Naive thymus-derived CD4-positive, alpha-beta T cell (primary cell): ENCODE results near the gene SORCS2. TPM values are rescaled to one million over a fixed set of nuclear protein-coding genes. Genes with fewer than 3 reads are reported as not detected.

Experiments
- ATAC-seq: fragments of 150-1000 bp; cut with Tn5 transposase; 2 replicates; pipeline ENCODE4 v1.10.0; 2021; ENCODE audit warnings: mild to moderate bottlenecking, moderate library complexity
- CTCF ChIA-PET: fragments of 350-600 bp; sonication (Branson Sonifier 250); formaldehyde crosslinking; loops from one replicate; lab custom pipeline; 2021; ENCODE audit warnings: antibody characterized with exemption; lab: Charles Lee
- POLR2A ChIA-PET: fragments of 350-600 bp; sonication (Branson Sonifier 250); formaldehyde crosslinking; loops from one replicate; lab custom pipeline; 2021; ENCODE audit warnings: antibody characterized with exemption, inconsistent platforms; lab: Charles Lee
- DNase-seq, 9 donors: peaks; one replicate each; pipeline versions ENCODE4 v3.0.0 to v3.0.0-alpha.2; 2020 to 2022; ENCODE audit warnings: mixed read lengths in 1 of 9
- H3K27ac ChIP-seq: one replicate; pipeline ENCODE4 v1.7.0; 2013; ENCODE audit warnings: mild to moderate bottlenecking, low read depth, low read length, moderate library complexity
- H3K27me3 ChIP-seq, 2 donors: one replicate each; pipeline ENCODE4 v1.7.0; 2013; ENCODE audit warnings: low read length in 2 of 2, mild to moderate bottlenecking in 2 of 2, moderate library complexity in 2 of 2; ENCODE audit not compliant: control insufficient read depth in 2 of 2, insufficient read depth in 2 of 2
- H3K36me3 ChIP-seq, 3 experiments: 1 replicate in 2 of 3; 2 replicates in 1 of 3; pipeline ENCODE4 v1.7.0; 2013; ENCODE audit warnings: low read length in 3 of 3, mild to moderate bottlenecking in 3 of 3, moderate library complexity in 1 of 3; ENCODE audit not compliant: insufficient read depth in 3 of 3, control insufficient read depth in 2 of 3
- H3K4me1 ChIP-seq, 2 donors: one replicate each; pipeline ENCODE4 v1.7.0; 2013; ENCODE audit warnings: low read length in 2 of 2, mild to moderate bottlenecking in 2 of 2, moderate library complexity in 1 of 2; ENCODE audit not compliant: control insufficient read depth in 2 of 2, insufficient read depth in 2 of 2
- H3K4me3 ChIP-seq: 2 replicates; pipeline ENCODE4 v1.7.0; 2013; ENCODE audit warnings: mild to moderate bottlenecking, low read length
- H3K9me3 ChIP-seq, 3 experiments: 1 replicate in 2 of 3; 2 replicates in 1 of 3; pipeline ENCODE4 v1.7.0; 2013; ENCODE audit warnings: low read length in 3 of 3; ENCODE audit not compliant: control insufficient read depth in 2 of 3
- H3K27ac Mint-ChIP-seq, 9 donors: one replicate each; pipeline ENCODE4 v1.8.0; 2020 to 2022; ENCODE audit warnings: mixed read lengths in 9 of 9, mild to moderate bottlenecking in 8 of 9, moderate library complexity in 5 of 9, inconsistent platforms in 2 of 9
- H3K27me3 Mint-ChIP-seq, 5 donors: one replicate each; pipeline ENCODE4 v1.8.0; 2021 to 2022; ENCODE audit warnings: mixed read lengths in 5 of 5, mild to moderate bottlenecking in 1 of 5
- H3K36me3 Mint-ChIP-seq, 5 donors: one replicate each; pipeline ENCODE4 v1.8.0; 2020 to 2022; ENCODE audit warnings: mixed read lengths in 5 of 5, mild to moderate bottlenecking in 3 of 5, inconsistent platforms in 1 of 5
- H3K4me1 Mint-ChIP-seq, 7 donors: one replicate each; pipeline ENCODE4 v1.8.0; 2020 to 2022; ENCODE audit warnings: mixed read lengths in 7 of 7, mild to moderate bottlenecking in 3 of 7, inconsistent platforms in 1 of 7
- H3K4me3 Mint-ChIP-seq, 10 donors: one replicate each; pipeline ENCODE4 v1.8.0; 2020 to 2022; ENCODE audit warnings: mild to moderate bottlenecking in 10 of 10, mixed read lengths in 10 of 10, moderate library complexity in 6 of 10, inconsistent platforms in 2 of 10
- H3K9me3 Mint-ChIP-seq, 11 donors: one replicate each; pipeline ENCODE4 v1.8.0; 2020 to 2022; ENCODE audit warnings: mixed read lengths in 11 of 11, mild to moderate bottlenecking in 4 of 11, inconsistent platforms in 1 of 11, moderate library complexity in 1 of 11
- intact Hi-C, 2 donors: fragments of 100-400 bp; cut with micrococcal nuclease; formaldehyde crosslinking; loops; one replicate each; pipeline ENCODE4 v1.15.1; 2023
- polyA plus RNA-seq, 2 donors: library from polyadenylated mRNA; unstranded; fragments of 300-500 nt; fragmentation: Illumina TruSeq; gene quantifications; one replicate each; pipeline ENCODE4 v1.2.3, GENCODE V29; 2021
- total RNA-seq, 6 experiments: library from RNA in 5 of 6; stranded (reverse) in 5 of 6; gene quantifications; 1 replicate in 5 of 6; 2 replicates in 1 of 6; pipeline ENCODE4 v1.2.3 and lab custom pipeline; 2021 to 2026

Gene SORCS2
- total and polyA plus RNA-seq, 7 experiments from 2014 or later, result 0.10 TPM; not detected in 6

- no peaks in the 10 kb centered on the region for H3K4me1 Mint-ChIP-seq
- peaks cover 0 to 25% (median 8%) of the 10 kb centered on the region in 11 donors for H3K9me3 Mint-ChIP-seq
- CTCF ChIA-PET, result no interaction called here
- H3K4me3 Mint-ChIP-seq, result no peak overlapping the region
- H3K27me3 ChIP-seq, result peaks cover 0 to 2% of the 10 kb centered on the region in 2 donors
- H3K36me3 ChIP-seq, result no peaks in the 10 kb centered on the region
- H3K4me3 ChIP-seq, result no peak overlapping the region
- H3K27me3 Mint-ChIP-seq, result peaks cover 3 to 30% (median 24%) of the 10 kb centered on the region in 5 donors
- H3K27ac ChIP-seq, result no peak overlapping the region
- no peaks in the 10 kb centered on the region for H3K36me3 Mint-ChIP-seq
- peaks cover 0 to 9% (median 0%) of the 10 kb centered on the region in 3 experiments for H3K9me3 ChIP-seq
- ATAC-seq, result no peak
- no peak overlapping the region for H3K27ac Mint-ChIP-seq
- no peak for DNase-seq
- POLR2A ChIA-PET, result no interaction called here
- H3K4me1 ChIP-seq, result no peaks in the 10 kb centered on the region
- intact Hi-C loops, result no loop called here
Measured at GRCh38 chr4:7414736-7415510, 222.6 kb downstream of the SORCS2 start.

- H3K27me3 ChIP-seq, result peaks cover 0 to 2% of the 10 kb centered on the region in 2 donors
- DNase-seq (no peak), ATAC-seq (no peak)
- H3K9me3 Mint-ChIP-seq, result peaks cover 0 to 17% (median 7%) of the 10 kb centered on the region in 11 donors
- CTCF ChIA-PET, result no interaction called here
- H3K4me1 Mint-ChIP-seq, result no peaks in the 10 kb centered on the region
- H3K4me1 ChIP-seq, result no peaks in the 10 kb centered on the region
- intact Hi-C loops, result no loop called here
- no peak overlapping the region for H3K27ac Mint-ChIP-seq
- POLR2A ChIA-PET, result no interaction called here
- H3K36me3 ChIP-seq, result no peaks in the 10 kb centered on the region
- H3K9me3 ChIP-seq, result peaks cover 0 to 9% (median 0%) of the 10 kb centered on the region in 3 experiments
- H3K4me3 ChIP-seq, result no peak overlapping the region
- H3K27me3 Mint-ChIP-seq, result peaks cover 3 to 28% (median 23%) of the 10 kb centered on the region in 5 donors
- no peak overlapping the region for H3K4me3 Mint-ChIP-seq
- H3K36me3 Mint-ChIP-seq, result no peaks in the 10 kb centered on the region
- H3K27ac ChIP-seq, result no peak overlapping the region
Measured at GRCh38 chr4:7415927-7416686, 223.8 kb downstream of the SORCS2 start.

- Mint-ChIP-seq H3K4me1 (no peaks in the 10 kb centered on the region), H3K27ac (no peak overlapping the region), H3K36me3 (no peaks in the 10 kb centered on the region), H3K27me3 (peaks cover 3 to 23% (median 19%) of the 10 kb centered on the region in 5 donors), H3K9me3 (peaks cover 0 to 12% (median 6%) of the 10 kb centered on the region in 11 donors), H3K4me3 (no peak overlapping the region)
- no peak overlapping the region for H3K27ac ChIP-seq
- POLR2A ChIA-PET, result no interaction called here
- peaks cover 0 to 2% of the 10 kb centered on the region in 2 donors for H3K27me3 ChIP-seq
- H3K9me3 ChIP-seq, result peaks cover 0 to 9% (median 0%) of the 10 kb centered on the region in 3 experiments
- ATAC-seq, result no peak
- CTCF ChIA-PET, result no interaction called here
- H3K4me1 ChIP-seq, result no peaks in the 10 kb centered on the region
- intact Hi-C loops, result no loop called here
- H3K36me3 ChIP-seq, result no peaks in the 10 kb centered on the region
- H3K4me3 ChIP-seq, result no peak overlapping the region
- DNase-seq, result peak in 1 of 9 donors; percentile 3
Measured at GRCh38 chr4:7416745-7417432, 224.6 kb downstream of the SORCS2 start.

- Mint-ChIP-seq H3K27me3 (peaks cover 3 to 23% (median 17%) of the 10 kb centered on the region in 5 donors), H3K4me1 (no peaks in the 10 kb centered on the region), H3K9me3 (peaks cover 0 to 12% (median 5%) of the 10 kb centered on the region in 11 donors), H3K36me3 (no peaks in the 10 kb centered on the region), H3K4me3 (no peak overlapping the region), H3K27ac (no peak overlapping the region)
- Histone ChIP-seq H3K4me1 (no peaks in the 10 kb centered on the region), H3K36me3 (no peaks in the 10 kb centered on the region), H3K9me3 (peaks cover 0 to 9% (median 0%) of the 10 kb centered on the region in 3 experiments), H3K27me3 (peaks cover 0 to 2% of the 10 kb centered on the region in 2 donors), H3K4me3 (no peak overlapping the region), H3K27ac (no peak overlapping the region)
- CTCF ChIA-PET, result no interaction called here
- ATAC-seq, result no peak
- peak in 1 of 9 donors; percentile 3 for DNase-seq
- POLR2A ChIA-PET, result no interaction called here
- intact Hi-C loops, result no loop called here
Measured at GRCh38 chr4:7417639-7418038, 225.3 kb downstream of the SORCS2 start.

GRCh38 chr4:7418131-7418943 is 226.0 kb downstream of the SORCS2 start:
- no peaks in the 10 kb centered on the region for H3K36me3 Mint-ChIP-seq
- H3K36me3 ChIP-seq, result no peaks in the 10 kb centered on the region
- H3K27me3 Mint-ChIP-seq, result peaks cover 3 to 21% (median 17%) of the 10 kb centered on the region in 5 donors
- no peaks in the 10 kb centered on the region for H3K4me1 ChIP-seq
- no peak overlapping the region for H3K4me3 Mint-ChIP-seq
- DNase-seq (peak in 1 of 9 donors; percentile 1), ATAC-seq (no peak)
- peaks cover 0 to 9% (median 0%) of the 10 kb centered on the region in 3 experiments for H3K9me3 ChIP-seq
- H3K4me3 ChIP-seq, result no peak overlapping the region
- peaks cover 0 to 2% of the 10 kb centered on the region in 2 donors for H3K27me3 ChIP-seq
- H3K4me1 Mint-ChIP-seq, result no peaks in the 10 kb centered on the region
- POLR2A ChIA-PET, result no interaction called here
- CTCF ChIA-PET, result no interaction called here
- no peak overlapping the region for H3K27ac ChIP-seq
- intact Hi-C loops, result no loop called here
- H3K27ac Mint-ChIP-seq, result no peak overlapping the region
- H3K9me3 Mint-ChIP-seq, result peaks cover 0 to 12% (median 5%) of the 10 kb centered on the region in 11 donors
